ENCODE results near the gene CDKN2B-AS1.

Gene CDKN2B-AS1

DNA sequence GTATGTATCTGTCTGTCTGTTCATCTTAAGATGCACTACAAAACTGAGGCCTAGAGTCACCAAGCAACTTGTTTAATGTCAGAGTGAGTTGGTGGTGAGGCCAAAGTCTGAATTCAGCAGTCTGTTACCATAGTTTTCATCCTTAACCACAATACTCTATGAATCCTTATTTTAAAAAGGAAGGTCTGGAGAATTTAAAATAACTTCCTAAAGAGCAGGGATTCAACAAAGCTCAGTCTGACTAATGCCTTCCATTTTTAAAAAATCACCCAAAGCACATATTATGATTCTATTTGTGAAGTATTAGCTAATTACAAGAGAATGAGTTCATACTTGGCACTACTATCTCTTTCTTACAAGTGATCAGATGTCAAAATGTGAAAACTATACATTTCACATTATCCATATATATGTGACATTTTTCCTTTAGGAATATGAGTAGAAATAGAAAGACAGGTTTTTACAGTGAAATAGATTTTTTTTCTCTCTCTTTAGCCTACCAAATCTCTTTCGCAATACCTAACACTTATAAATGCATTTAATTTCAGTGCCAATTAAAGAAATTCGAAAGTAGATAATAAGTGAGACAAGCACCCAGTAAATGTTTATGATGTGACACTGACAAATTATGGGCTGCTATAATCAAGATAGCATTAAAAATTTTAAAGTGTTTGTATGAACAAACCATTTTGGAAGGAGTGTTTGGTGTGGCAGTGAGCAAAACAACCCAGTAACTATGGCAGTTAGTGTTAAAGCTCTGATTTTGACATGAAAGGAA is 116.8 kb downstream of the CDKN2B-AS1 start:
- DNase-seq (ENCODE audit: extremely low read depth, insufficient read length) = no peak
- TF ChIP-seq, protein P1, sequence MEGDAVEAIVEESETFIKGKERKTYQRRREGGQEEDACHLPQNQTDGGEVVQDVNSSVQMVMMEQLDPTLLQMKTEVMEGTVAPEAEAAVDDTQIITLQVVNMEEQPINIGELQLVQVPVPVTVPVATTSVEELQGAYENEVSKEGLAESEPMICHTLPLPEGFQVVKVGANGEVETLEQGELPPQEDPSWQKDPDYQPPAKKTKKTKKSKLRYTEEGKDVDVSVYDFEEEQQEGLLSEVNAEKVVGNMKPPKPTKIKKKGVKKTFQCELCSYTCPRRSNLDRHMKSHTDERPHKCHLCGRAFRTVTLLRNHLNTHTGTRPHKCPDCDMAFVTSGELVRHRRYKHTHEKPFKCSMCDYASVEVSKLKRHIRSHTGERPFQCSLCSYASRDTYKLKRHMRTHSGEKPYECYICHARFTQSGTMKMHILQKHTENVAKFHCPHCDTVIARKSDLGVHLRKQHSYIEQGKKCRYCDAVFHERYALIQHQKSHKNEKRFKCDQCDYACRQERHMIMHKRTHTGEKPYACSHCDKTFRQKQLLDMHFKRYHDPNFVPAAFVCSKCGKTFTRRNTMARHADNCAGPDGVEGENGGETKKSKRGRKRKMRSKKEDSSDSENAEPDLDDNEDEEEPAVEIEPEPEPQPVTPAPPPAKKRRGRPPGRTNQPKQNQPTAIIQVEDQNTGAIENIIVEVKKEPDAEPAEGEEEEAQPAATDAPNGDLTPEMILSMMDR (IDR thresholded peaks at IDR 0.05; ENCODE audit: insufficient read depth, low read length, poor library complexity, severe bottlenecking) = no peak

DNA sequence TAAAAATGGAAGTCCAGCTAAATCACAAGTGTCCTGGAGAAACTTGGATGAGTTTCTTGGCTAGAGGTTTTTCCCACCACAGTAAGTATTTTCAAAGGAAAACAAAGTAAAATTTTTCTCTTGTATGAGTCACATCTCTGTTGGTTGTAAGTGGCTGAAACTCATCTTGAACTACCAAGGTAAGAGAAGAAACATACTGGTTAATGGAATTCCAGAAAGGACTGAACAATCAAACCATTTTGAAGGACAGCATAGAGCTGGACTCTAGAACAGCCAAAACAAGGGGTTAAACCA is 117.3 kb downstream of the CDKN2B-AS1 start:
- Histone ChIP-seq H3K4me3 (replicated peaks; ENCODE audit: low read depth, low read length) (no peak overlapping the region), H3K36me3 (ENCODE audit: control insufficient read depth, insufficient read depth, low read length) (no peaks in the 10 kb centered on the region), H3K27me3 (replicated peaks; ENCODE audit: control insufficient read depth, insufficient read depth, low read length) (peaks cover 2% of the 10 kb centered on the region; the same call in 1 of the 2 replicates)
- DNase-seq (ENCODE audit: extremely low read depth, insufficient read length) = no peak
- TF ChIP-seq, protein P1 (IDR thresholded peaks at IDR 0.05; ENCODE audit: insufficient read depth, low read length, poor library complexity, severe bottlenecking) = no peak

More for the DNA sequence above, 116.8 kb downstream of the CDKN2B-AS1 start:
- Histone ChIP-seq H3K27me3 (replicated peaks; ENCODE audit: control insufficient read depth, insufficient read depth, low read length) (peaks cover 2% of the 10 kb centered on the region; the same call in 1 of the 2 replicates), H3K36me3 (ENCODE audit: control insufficient read depth, insufficient read depth, low read length) (no peaks in the 10 kb centered on the region), H3K4me3 (replicated peaks; ENCODE audit: low read depth, low read length) (no peak overlapping the region)

DNA sequence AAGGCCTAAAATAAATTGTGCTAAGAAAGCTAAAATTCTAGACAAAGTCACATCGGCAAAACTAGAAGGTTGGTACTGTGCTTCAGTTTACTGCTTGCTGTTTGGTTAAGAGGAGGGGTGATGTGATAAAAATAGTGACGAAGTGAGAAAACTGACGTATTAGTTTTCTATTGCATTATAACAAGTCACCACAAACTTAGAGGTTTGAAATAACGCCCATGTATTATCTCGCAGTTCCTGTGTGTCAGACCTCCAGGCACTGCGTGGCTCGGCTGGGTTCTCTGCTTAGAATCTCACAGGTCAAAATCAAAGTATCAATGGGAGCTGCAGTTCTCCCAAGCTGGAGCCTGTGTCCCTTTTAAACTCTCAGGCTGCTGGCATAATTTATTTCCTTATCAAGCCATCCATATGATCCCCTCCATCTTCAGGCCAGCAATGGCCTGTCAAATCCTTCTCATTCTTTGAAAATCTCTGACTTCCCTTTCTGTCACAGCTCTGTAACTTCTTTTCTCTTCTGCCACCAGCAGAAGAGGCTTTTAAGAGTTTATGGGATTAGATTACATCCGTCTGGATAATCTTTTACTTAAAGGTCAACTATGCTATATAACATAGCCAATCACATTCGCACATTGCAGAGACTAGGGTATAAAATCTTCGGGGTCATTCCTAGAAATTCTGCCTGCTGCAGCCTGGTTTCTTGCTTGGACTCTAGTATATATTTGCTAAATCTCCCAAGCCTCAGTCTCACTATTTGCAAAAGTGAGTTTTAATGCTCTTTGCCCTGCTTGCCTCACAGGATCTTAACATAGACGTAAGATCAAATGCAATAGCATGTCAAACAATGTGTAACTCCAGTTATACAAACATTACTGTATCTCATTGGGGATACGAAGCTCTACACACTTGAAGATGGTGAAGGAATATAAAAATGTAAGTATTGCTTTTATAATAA is 118.6 kb downstream of the CDKN2B-AS1 start:
- Histone ChIP-seq H3K4me3 (replicated peaks; ENCODE audit: low read depth, low read length) (no peak overlapping the region), H3K27me3 (replicated peaks; ENCODE audit: control insufficient read depth, insufficient read depth, low read length) (peaks cover 2% of the 10 kb centered on the region; the same call in 1 of the 2 replicates), H3K36me3 (ENCODE audit: control insufficient read depth, insufficient read depth, low read length) (no peaks in the 10 kb centered on the region)
- DNase-seq (ENCODE audit: extremely low read depth, insufficient read length) = no peak
- TF ChIP-seq, protein P1 (IDR thresholded peaks at IDR 0.05; ENCODE audit: insufficient read depth, low read length, poor library complexity, severe bottlenecking) = no peak

DNA sequence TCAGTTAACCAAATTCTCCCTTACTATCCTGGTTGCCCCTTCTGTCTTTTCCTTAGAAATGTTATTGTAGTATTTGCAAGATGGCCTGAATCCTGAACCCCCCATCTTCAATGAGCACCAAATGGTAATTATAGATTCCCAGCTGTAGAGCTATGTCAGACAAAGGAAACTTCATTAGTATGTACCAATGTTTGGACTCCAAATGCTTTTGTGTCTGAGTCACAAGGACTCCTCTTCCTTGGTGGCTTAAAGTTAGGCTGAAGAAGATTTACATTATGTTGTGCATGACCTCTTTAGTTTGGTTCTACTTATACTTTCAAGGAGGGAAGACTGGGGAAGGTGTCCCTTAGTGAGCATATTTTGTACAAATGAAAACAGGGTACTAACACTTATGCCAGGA is 120.4 kb downstream of the CDKN2B-AS1 start:
- no peak overlapping the region for H3K4me3 ChIP-seq (replicated peaks; ENCODE audit: low read depth, low read length)
- H3K27me3 ChIP-seq (replicated peaks; ENCODE audit: control insufficient read depth, insufficient read depth, low read length) = peaks cover 2% of the 10 kb centered on the region; the same call in 1 of the 2 replicates
- TF ChIP-seq, protein P1 (IDR thresholded peaks at IDR 0.05; ENCODE audit: insufficient read depth, low read length, poor library complexity, severe bottlenecking) = no peak
- DNase-seq (ENCODE audit: extremely low read depth, insufficient read length) = no peak
- H3K36me3 ChIP-seq (ENCODE audit: control insufficient read depth, insufficient read depth, low read length) = no peaks in the 10 kb centered on the region

DNA sequence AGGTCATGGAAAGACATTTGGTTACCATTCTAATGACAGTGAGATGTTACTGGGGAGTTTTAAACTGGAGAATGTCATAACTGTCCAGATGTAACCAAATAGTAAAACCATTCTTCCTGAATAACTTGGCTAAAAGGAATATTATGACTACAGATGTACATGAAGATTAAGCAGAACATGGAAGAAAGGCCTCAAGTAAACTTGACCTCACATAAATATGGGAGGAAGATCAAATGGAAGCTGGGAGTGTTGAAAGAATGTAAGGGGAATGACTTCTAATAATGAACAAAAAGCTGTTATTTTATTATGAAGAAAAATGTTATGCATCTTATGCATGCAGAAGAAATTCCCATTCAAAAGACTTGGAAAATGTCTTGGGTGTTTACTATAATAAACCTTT is 122.2 kb downstream of the CDKN2B-AS1 start:
- TF ChIP-seq, protein P1 (IDR thresholded peaks at IDR 0.05; ENCODE audit: insufficient read depth, low read length, poor library complexity, severe bottlenecking) = no peak
- no peak overlapping the region for H3K4me3 ChIP-seq (replicated peaks; ENCODE audit: low read depth, low read length)
- H3K27me3 ChIP-seq (replicated peaks; ENCODE audit: control insufficient read depth, insufficient read depth, low read length) = peaks cover 2% of the 10 kb centered on the region; the same call in 1 of the 2 replicates
- H3K36me3 ChIP-seq (ENCODE audit: control insufficient read depth, insufficient read depth, low read length) = no peaks in the 10 kb centered on the region
- no peak for DNase-seq (ENCODE audit: extremely low read depth, insufficient read length)
